GM23338 (cell line): ENCODE measurements around the gene IMMP2L. TPM values are rescaled to one million over a fixed set of nuclear protein-coding genes. Genes with fewer than 3 reads are reported as not detected.

Source experiments
- ATAC-seq: fragments of 200-7000 bp; cut with Tn5 transposase; 3 replicates; pipeline ENCODE4 v1.9.1; 2020
- DNase-seq: peaks from one replicate; pipeline ENCODE4 v3.0.0-alpha.2; 2015; ENCODE audit warnings: low spot score
- H2AFZ ChIP-seq: fragments of 200-600 bp; sonication (generic); 2 replicates; pipeline ENCODE4 v1.8.0; 2016; ENCODE audit warnings: antibody characterized with exemption, mild to moderate bottlenecking, moderate library complexity
- H3F3A ChIP-seq: fragments of 200-600 bp; sonication (generic); replicated peaks from 2 replicates; pipeline ENCODE4 v1.8.0; 2017; ENCODE audit warnings: antibody characterized with exemption, mixed run types, low read depth
- H3K27ac ChIP-seq: fragments of 200-600 bp; sonication (generic); 2 replicates; pipeline ENCODE4 v1.6.1; 2016; ENCODE audit warnings: low read depth
- H3K27me3 ChIP-seq: fragments of 200-600 bp; sonication (generic); 2 replicates; pipeline ENCODE4 v1.8.0; 2016; ENCODE audit warnings: mild to moderate bottlenecking, mixed run types, moderate library complexity; ENCODE audit not compliant: insufficient read depth
- H3K36me3 ChIP-seq: fragments of 200-600 bp; sonication (generic); 2 replicates; pipeline ENCODE4 v1.8.0; 2016; ENCODE audit warnings: mild to moderate bottlenecking; ENCODE audit not compliant: insufficient read depth
- H3K4me1 ChIP-seq: fragments of 200-600 bp; sonication (generic); 2 replicates; pipeline ENCODE4 v1.8.0; 2016; ENCODE audit warnings: mild to moderate bottlenecking, moderate library complexity; ENCODE audit not compliant: insufficient read depth
- H3K4me2 ChIP-seq: fragments of 200-600 bp; sonication (generic); 2 replicates; pipeline ENCODE4 v1.7.1; 2017; ENCODE audit warnings: mixed run types
- H3K4me3 ChIP-seq: fragments of 200-600 bp; sonication (generic); 2 replicates; pipeline ENCODE4 v1.6.1; 2016; ENCODE audit warnings: mixed run types
- H3K79me2 ChIP-seq: fragments of 200-600 bp; sonication (generic); replicated peaks from 2 replicates; pipeline ENCODE4 v1.8.0; 2017; ENCODE audit warnings: mild to moderate bottlenecking; ENCODE audit not compliant: insufficient read depth
- H3K9me2 ChIP-seq: fragments of 200-600 bp; sonication (generic); 2 replicates; pipeline ENCODE4 v1.8.0; 2017; ENCODE audit not compliant: insufficient read depth
- H4K20me1 ChIP-seq: fragments of 200-600 bp; sonication (generic); replicated peaks from 2 replicates; pipeline ENCODE4 v1.8.0; 2017; ENCODE audit warnings: mild to moderate bottlenecking; ENCODE audit not compliant: insufficient read depth
- H3K27ac Mint-ChIP-seq: 2 replicates; pipeline ENCODE4 v1.8.0; 2020; ENCODE audit warnings: inconsistent platforms, mild to moderate bottlenecking, moderate library complexity, mixed read lengths
- H3K27me3 Mint-ChIP-seq: 3 replicates; pipeline ENCODE4 v1.8.0; 2022; ENCODE audit warnings: low read depth, mild to moderate bottlenecking, moderate library complexity, mixed read lengths, inconsistent platforms; ENCODE audit not compliant: insufficient read depth, poor library complexity
- H3K36me3 Mint-ChIP-seq: 3 replicates; pipeline ENCODE4 v1.8.0; 2021; ENCODE audit warnings: low read depth, mild to moderate bottlenecking, inconsistent platforms, moderate library complexity, mixed read lengths
- H3K4me1 Mint-ChIP-seq: 3 replicates; pipeline ENCODE4 v1.8.0; 2020; ENCODE audit warnings: mild to moderate bottlenecking, inconsistent platforms, mixed read lengths
- H3K4me3 Mint-ChIP-seq: 3 replicates; pipeline ENCODE4 v1.8.0; 2021; ENCODE audit warnings: moderate library complexity, mild to moderate bottlenecking, inconsistent platforms, mixed read lengths
- H3K9me3 Mint-ChIP-seq: 3 replicates; pipeline ENCODE4 v1.8.0; 2020; ENCODE audit warnings: moderate library complexity, mild to moderate bottlenecking, inconsistent platforms, mixed read lengths
- CREB1 ChIP-seq: fragments of 250-450 bp; sonication (Bioruptor Pico); IDR thresholded peaks from 2 replicates; pipeline ENCODE4 v1.5.0; 2020; ENCODE audit warnings: low read depth, mild to moderate bottlenecking, moderate library complexity
- CTCF ChIP-seq, 2 experiments: fragments of 200-600 bp in 1 of 2; sonication (generic) in 1 of 2; conservative IDR thresholded peaks; 2 replicates each; pipeline versions ENCODE4 v1.5.1 to v1.6.1; 2016 to 2017; ENCODE audit warnings: antibody characterized with exemption in 2 of 2, low read depth in 2 of 2, mild to moderate bottlenecking in 2 of 2, moderate library complexity in 1 of 2
- ETS1 ChIP-seq: IDR thresholded peaks from 2 replicates; pipeline ENCODE4 v1.6.1; 2016; ENCODE audit warnings: antibody characterized with exemption
- EZH2 ChIP-seq: fragments of 200-600 bp; sonication (generic); IDR thresholded peaks from one replicate; pipeline ENCODE4 v1.8.0; 2017; ENCODE audit warnings: antibody characterized with exemption, mild to moderate bottlenecking, low read depth; ENCODE audit not compliant: unreplicated experiment
- EZH2phosphoT487 ChIP-seq: fragments of 200-600 bp; sonication (generic); IDR thresholded peaks from one replicate; pipeline ENCODE4 v1.8.1; 2018; ENCODE audit warnings: antibody characterized with exemption; ENCODE audit not compliant: unreplicated experiment
- JUNB ChIP-seq: IDR thresholded peaks from one replicate; pipeline ENCODE4 v1.6.1; 2016; ENCODE audit warnings: antibody characterized with exemption; ENCODE audit not compliant: unreplicated experiment
- NANOG ChIP-seq: IDR thresholded peaks from 2 replicates; pipeline ENCODE4 v1.6.1; 2016; ENCODE audit warnings: antibody characterized with exemption, borderline replicate concordance
- POLR2AphosphoS5 ChIP-seq: IDR thresholded peaks from 2 replicates; pipeline ENCODE4 v1.6.1; 2016; ENCODE audit warnings: antibody characterized with exemption, low read depth
- REST ChIP-seq: IDR thresholded peaks from one replicate; pipeline ENCODE4 v1.6.1; 2018; ENCODE audit warnings: antibody characterized with exemption; ENCODE audit not compliant: unreplicated experiment
- STAT1 ChIP-seq: IDR thresholded peaks from one replicate; pipeline ENCODE4 v1.6.1; 2016; ENCODE audit warnings: antibody characterized with exemption; ENCODE audit not compliant: unreplicated experiment
- ZNF114 ChIP-seq: fragments of 250-450 bp; sonication (Bioruptor Pico); IDR thresholded peaks from 2 replicates; pipeline ENCODE4 v1.5.0; 2020; ENCODE audit warnings: mild to moderate bottlenecking, moderate library complexity
- ZNF331 ChIP-seq: fragments of 250-450 bp; sonication (Bioruptor Pico); IDR thresholded peaks from 2 replicates; pipeline ENCODE4 v1.5.0; 2020; ENCODE audit warnings: low read depth, mild to moderate bottlenecking, moderate library complexity
- polyA plus RNA-seq: library from polyadenylated mRNA; unstranded; fragments of >200 nt; fragmentation: Nextera tagmentation; extraction: Ambion mirVana; gene quantifications from 2 replicates; pipeline ENCODE4 v1.2.1, GENCODE V29; 2016
- total RNA-seq: library from RNA; depleted of rRNA; stranded (reverse); fragments of >200 nt; shearing (Covaris generic); gene quantifications from 2 replicates; pipeline ENCODE4 v1.2.3, GENCODE V29; 2014
- TF ChIP-seq, protein P1 (sequence below): fragments of 250-450 bp; sonication (Bioruptor Pico); IDR thresholded peaks from 2 replicates; pipeline ENCODE4 v1.5.0; 2020; ENCODE audit warnings: mild to moderate bottlenecking, moderate library complexity

The IMMP2L gene
- total and polyA plus RNA-seq, 2 experiments from 2014 or later, result 7.3 to 14.0 TPM

DNA sequence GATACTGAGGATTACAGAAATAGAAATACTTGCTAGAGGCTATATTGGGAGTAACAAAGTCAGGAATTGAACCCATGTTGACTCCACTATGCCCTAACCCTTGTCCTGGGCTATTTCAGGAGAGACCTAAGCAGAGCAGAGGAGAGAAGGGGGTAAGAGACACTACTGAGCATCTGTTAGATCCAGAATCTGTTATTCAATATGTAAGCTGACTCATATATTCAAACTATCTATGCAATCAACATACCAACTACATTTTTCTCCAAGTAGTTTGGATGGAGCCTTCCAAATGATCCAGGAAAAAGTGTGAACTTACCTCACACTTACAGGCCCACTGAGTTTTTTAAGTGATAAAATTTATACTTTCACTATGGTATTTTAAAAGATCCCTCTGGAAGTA is 216.1 kb downstream of the IMMP2L start:
- Histone ChIP-seq H4K20me1 (no peaks in the 10 kb centered on the region), H3K4me3 (no peak overlapping the region), H3K36me3 (peaks cover 13% of the 10 kb centered on the region; the same call in 1 of the 2 replicates), H3F3A (no peaks in the 10 kb centered on the region), H3K79me2 (no peaks in the 10 kb centered on the region), H3K27me3 (no peaks in the 10 kb centered on the region), H3K27ac (no peak overlapping the region), H3K4me2 (no peak overlapping the region), H2AFZ (no peak overlapping the region), H3K4me1 (no peaks in the 10 kb centered on the region), H3K9me2 (no peaks in the 10 kb centered on the region)
- ATAC-seq (no peak), DNase-seq (no peak)
- TF ChIP-seq JUNB, result no peak
- no peak for TF ChIP-seq EZH2
- no peak for TF ChIP-seq ZNF331 (CRISPR knock-in tag)
- TF ChIP-seq CTCF (conservative IDR thresholded peaks at IDR 0.05; ENCODE audit: low read depth in 2 of 2), result no peak
- TF ChIP-seq ETS1, result no peak
- TF ChIP-seq, protein P1, sequence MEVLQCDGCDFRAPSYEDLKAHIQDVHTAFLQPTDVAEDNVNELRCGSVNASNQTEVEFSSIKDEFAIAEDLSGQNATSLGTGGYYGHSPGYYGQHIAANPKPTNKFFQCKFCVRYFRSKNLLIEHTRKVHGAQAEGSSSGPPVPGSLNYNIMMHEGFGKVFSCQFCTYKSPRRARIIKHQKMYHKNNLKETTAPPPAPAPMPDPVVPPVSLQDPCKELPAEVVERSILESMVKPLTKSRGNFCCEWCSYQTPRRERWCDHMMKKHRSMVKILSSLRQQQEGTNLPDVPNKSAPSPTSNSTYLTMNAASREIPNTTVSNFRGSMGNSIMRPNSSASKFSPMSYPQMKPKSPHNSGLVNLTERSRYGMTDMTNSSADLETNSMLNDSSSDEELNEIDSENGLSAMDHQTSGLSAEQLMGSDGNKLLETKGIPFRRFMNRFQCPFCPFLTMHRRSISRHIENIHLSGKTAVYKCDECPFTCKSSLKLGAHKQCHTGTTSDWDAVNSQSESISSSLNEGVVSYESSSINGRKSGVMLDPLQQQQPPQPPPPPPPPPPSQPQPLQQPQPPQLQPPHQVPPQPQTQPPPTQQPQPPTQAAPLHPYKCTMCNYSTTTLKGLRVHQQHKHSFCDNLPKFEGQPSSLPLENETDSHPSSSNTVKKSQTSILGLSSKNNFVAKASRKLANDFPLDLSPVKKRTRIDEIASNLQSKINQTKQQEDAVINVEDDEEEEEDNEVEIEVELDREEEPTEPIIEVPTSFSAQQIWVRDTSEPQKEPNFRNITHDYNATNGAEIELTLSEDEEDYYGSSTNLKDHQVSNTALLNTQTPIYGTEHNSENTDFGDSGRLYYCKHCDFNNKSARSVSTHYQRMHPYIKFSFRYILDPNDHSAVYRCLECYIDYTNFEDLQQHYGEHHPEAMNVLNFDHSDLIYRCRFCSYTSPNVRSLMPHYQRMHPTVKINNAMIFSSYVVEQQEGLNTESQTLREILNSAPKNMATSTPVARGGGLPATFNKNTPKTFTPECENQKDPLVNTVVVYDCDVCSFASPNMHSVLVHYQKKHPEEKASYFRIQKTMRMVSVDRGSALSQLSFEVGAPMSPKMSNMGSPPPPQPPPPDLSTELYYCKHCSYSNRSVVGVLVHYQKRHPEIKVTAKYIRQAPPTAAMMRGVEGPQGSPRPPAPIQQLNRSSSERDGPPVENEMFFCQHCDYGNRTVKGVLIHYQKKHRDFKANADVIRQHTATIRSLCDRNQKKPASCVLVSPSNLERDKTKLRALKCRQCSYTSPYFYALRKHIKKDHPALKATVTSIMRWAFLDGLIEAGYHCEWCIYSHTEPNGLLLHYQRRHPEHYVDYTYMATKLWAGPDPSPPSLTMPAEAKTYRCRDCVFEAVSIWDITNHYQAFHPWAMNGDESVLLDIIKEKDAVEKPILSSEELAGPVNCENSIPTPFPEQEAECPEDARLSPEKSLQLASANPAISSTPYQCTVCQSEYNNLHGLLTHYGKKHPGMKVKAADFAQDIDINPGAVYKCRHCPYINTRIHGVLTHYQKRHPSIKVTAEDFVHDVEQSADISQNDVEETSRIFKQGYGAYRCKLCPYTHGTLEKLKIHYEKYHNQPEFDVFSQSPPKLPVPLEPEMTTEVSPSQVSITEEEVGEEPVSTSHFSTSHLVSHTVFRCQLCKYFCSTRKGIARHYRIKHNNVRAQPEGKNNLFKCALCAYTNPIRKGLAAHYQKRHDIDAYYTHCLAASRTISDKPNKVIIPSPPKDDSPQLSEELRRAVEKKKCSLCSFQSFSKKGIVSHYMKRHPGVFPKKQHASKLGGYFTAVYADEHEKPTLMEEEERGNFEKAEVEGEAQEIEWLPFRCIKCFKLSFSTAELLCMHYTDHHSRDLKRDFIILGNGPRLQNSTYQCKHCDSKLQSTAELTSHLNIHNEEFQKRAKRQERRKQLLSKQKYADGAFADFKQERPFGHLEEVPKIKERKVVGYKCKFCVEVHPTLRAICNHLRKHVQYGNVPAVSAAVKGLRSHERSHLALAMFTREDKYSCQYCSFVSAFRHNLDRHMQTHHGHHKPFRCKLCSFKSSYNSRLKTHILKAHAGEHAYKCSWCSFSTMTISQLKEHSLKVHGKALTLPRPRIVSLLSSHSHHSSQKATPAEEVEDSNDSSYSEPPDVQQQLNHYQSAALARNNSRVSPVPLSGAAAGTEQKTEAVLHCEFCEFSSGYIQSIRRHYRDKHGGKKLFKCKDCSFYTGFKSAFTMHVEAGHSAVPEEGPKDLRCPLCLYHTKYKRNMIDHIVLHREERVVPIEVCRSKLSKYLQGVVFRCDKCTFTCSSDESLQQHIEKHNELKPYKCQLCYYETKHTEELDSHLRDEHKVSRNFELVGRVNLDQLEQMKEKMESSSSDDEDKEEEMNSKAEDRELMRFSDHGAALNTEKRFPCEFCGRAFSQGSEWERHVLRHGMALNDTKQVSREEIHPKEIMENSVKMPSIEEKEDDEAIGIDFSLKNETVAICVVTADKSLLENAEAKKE (CRISPR knock-in tag), result no peak
- no peak for TF ChIP-seq ZNF114
- no peak for TF ChIP-seq STAT1
- TF ChIP-seq NANOG, result no peak
- no peak for TF ChIP-seq CREB1 (CRISPR knock-in tag)
- no peak for TF ChIP-seq REST
- TF ChIP-seq EZH2phosphoT487, result no peak
- no peak for TF ChIP-seq POLR2AphosphoS5
- Mint-ChIP-seq H3K27me3 (peaks cover 3% of the 10 kb centered on the region), H3K27ac (no peak overlapping the region), H3K36me3 (peaks cover 20% of the 10 kb centered on the region), H3K4me1 (no peaks in the 10 kb centered on the region), H3K9me3 (peaks cover 22% of the 10 kb centered on the region), H3K4me3 (no peak overlapping the region)
